Skeletal muscle tissue (tissue), 4 donors: ENCODE data around the gene TMEM190. TPM values are rescaled to one million over a fixed set of nuclear protein-coding genes. Genes with fewer than 3 reads are reported as not detected.

Experiments
- H3K27ac ChIP-seq: one replicate; pipeline ENCODE4 v1.7.0; 2013; ENCODE audit warnings: mild to moderate bottlenecking, low read depth, low read length, inconsistent platforms
- H3K27me3 ChIP-seq, 3 donors: one replicate each; pipeline ENCODE4 v1.7.0; 2013; ENCODE audit warnings: low read length in 3 of 3; ENCODE audit not compliant: control insufficient read depth in 3 of 3, insufficient read depth in 3 of 3
- H3K36me3 ChIP-seq, 3 donors: one replicate each; pipeline ENCODE4 v1.7.0; 2013; ENCODE audit warnings: low read length in 3 of 3; ENCODE audit not compliant: control insufficient read depth in 3 of 3, insufficient read depth in 3 of 3
- H3K4me1 ChIP-seq, 3 donors: one replicate each; pipeline ENCODE4 v1.7.0; 2013; ENCODE audit warnings: low read length in 3 of 3, mild to moderate bottlenecking in 3 of 3; ENCODE audit not compliant: control insufficient read depth in 3 of 3, insufficient read depth in 3 of 3
- H3K4me3 ChIP-seq, 3 donors: one replicate each; pipeline ENCODE4 v1.7.0; 2013; ENCODE audit warnings: low read length in 3 of 3
- H3K9ac ChIP-seq, 3 donors: one replicate each; pipeline ENCODE4 v1.7.0; 2013; ENCODE audit warnings: low read length in 3 of 3, mild to moderate bottlenecking in 3 of 3, moderate library complexity in 2 of 3, low read depth in 1 of 3
- H3K9me3 ChIP-seq, 3 donors: one replicate each; pipeline ENCODE4 v1.7.0; 2013; ENCODE audit warnings: low read length in 3 of 3; ENCODE audit not compliant: control insufficient read depth in 3 of 3
- total RNA-seq: library from RNA; depleted of rRNA; stranded (reverse); fragments of >200 nt; gene quantifications from one replicate; pipeline ENCODE4 v1.2.3, GENCODE V29; 2014
- donor health status: Osteomylitis.

Gene TMEM190
- total RNA-seq, 1 donor from 2014 or later = not detected

- Histone ChIP-seq H3K4me1 (peaks cover 20 to 30% (median 23%) of the 10 kb centered on the region in 3 donors), H3K4me3 (peak overlapping the region in 2 of 3 donors; percentile 19 to 57)
These were observed 34.8 kb upstream of the TMEM190 start for GRCh38 chr19:55341595-55342531.

GRCh38 chr19:55344444-55344843 is 32.2 kb upstream of the TMEM190 start:
- H3K27me3 ChIP-seq = no peaks in the 10 kb centered on the region
- H3K4me1 ChIP-seq = peaks cover 13 to 20% (median 15%) of the 10 kb centered on the region in 3 donors
- H3K4me3 ChIP-seq = no peak overlapping the region
- H3K27ac ChIP-seq = no peak overlapping the region
- peaks cover 6 to 14% (median 13%) of the 10 kb centered on the region in 3 donors for H3K36me3 ChIP-seq
- no peak overlapping the region for H3K9ac ChIP-seq
- H3K9me3 ChIP-seq = no peaks in the 10 kb centered on the region

More at GRCh38 chr19:55341595-55342531, 34.8 kb upstream of the TMEM190 start:
- H3K27me3 ChIP-seq = peaks cover 0 to 6% (median 4%) of the 10 kb centered on the region in 3 donors
- H3K36me3 ChIP-seq = peaks cover 6 to 14% (median 8%) of the 10 kb centered on the region in 3 donors
- H3K9me3 ChIP-seq = no peaks in the 10 kb centered on the region
- H3K27ac ChIP-seq = no peak overlapping the region
- H3K9ac ChIP-seq = peak overlapping the region in 1 of 3 donors; percentile 41

DNA sequence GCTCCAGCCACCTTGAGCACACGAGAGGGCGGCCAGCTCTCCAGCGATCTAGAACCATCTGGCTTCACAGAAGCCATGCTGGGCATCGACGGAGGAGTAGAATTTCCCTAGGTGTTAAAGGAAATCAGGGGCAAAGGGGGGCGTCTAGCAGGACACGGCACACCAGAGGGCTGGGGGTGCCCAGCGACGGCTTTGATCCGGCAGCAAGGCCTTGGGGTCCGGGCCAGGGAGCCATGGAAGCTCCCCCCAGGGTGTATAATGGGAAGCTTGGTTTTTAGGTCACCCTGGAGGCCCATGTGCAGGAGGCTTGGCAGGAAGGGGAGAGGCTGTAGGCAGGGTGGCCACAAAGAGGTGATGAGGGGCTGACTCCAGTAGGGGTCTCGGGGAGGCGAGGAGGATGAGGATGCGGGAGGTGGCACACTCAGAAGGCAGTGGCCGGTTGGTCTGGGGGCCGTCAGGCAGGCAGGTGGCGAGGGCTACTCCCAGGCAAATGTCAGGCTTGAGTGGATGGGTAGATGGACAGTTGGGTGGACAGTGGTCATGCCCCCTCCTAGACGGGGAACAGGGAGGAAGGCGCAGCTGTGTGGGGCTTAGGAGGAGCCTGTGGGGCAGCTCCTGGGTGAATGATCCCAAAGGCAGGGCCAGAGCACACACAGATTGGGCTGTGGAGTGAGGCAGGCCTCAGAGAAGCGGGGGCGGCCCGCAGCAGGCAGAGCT is 31.4 kb upstream of the TMEM190 start:
- H3K4me3 ChIP-seq = no peak overlapping the region
- H3K27me3 ChIP-seq = peaks cover 0 to 3% (median under 1%) of the 10 kb centered on the region in 3 donors
- H3K9ac ChIP-seq = no peak overlapping the region
- no peak overlapping the region for H3K27ac ChIP-seq
- peaks cover 6 to 14% (median 13%) of the 10 kb centered on the region in 3 donors for H3K36me3 ChIP-seq
- H3K9me3 ChIP-seq = no peaks in the 10 kb centered on the region
- peaks cover 11 to 17% (median 12%) of the 10 kb centered on the region in 3 donors for H3K4me1 ChIP-seq

GRCh38 chr19:55345818-55346724 is 30.6 kb upstream of the TMEM190 start:
- peaks cover 6 to 14% (median 13%) of the 10 kb centered on the region in 3 donors for H3K36me3 ChIP-seq
- peaks cover 5 to 11% (median 9%) of the 10 kb centered on the region in 3 donors for H3K27me3 ChIP-seq
- H3K9me3 ChIP-seq = no peaks in the 10 kb centered on the region
- no peak overlapping the region for H3K9ac ChIP-seq
- peaks cover 4 to 11% (median 5%) of the 10 kb centered on the region in 3 donors for H3K4me1 ChIP-seq
- no peak overlapping the region for H3K4me3 ChIP-seq
- H3K27ac ChIP-seq = no peak overlapping the region

GRCh38 chr19:55346725-55347441 is 29.7 kb upstream of the TMEM190 start:
- peaks cover 3 to 14% (median 13%) of the 10 kb centered on the region in 3 donors for H3K36me3 ChIP-seq
- no peak overlapping the region for H3K27ac ChIP-seq
- H3K9me3 ChIP-seq = no peaks in the 10 kb centered on the region
- peaks cover 0 to 5% (median 0%) of the 10 kb centered on the region in 3 donors for H3K4me1 ChIP-seq
- H3K27me3 ChIP-seq = peaks cover 12 to 18% (median 17%) of the 10 kb centered on the region in 3 donors
- no peak overlapping the region for H3K4me3 ChIP-seq
- H3K9ac ChIP-seq = no peak overlapping the region

DNA sequence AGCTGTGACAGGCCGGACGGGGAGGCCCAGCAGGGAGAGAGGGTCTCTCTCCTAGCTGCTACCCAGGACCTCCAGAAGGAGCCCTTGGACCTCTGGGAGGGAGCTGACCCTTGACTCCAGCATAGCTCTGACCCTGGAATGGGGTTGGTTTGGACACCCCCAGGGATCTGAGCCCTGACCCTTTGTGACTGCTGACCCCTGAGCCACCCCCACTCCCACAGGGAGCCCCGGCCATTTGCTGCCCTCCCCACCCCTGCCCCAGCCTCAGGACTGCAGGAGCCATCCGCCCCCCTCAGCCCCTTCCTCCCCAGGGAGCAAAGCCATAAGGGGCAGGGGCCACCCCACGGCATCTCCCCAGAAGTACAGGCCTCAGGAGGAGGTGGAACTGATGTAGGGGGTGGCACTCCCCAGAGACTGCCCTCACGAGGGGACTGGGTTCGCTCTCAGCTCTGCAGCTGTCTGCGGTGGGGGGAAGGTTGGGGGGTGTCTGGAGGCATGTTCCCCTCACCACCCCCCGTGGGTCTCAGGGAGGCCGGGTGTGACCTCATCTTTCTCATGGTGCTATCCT is 29.1 kb upstream of the TMEM190 start:
- H3K9ac ChIP-seq = no peak overlapping the region
- H3K9me3 ChIP-seq = no peaks in the 10 kb centered on the region
- H3K27ac ChIP-seq = no peak overlapping the region
- peaks cover 19 to 24% (median 23%) of the 10 kb centered on the region in 3 donors for H3K27me3 ChIP-seq
- peaks cover 0 to 4% (median 0%) of the 10 kb centered on the region in 3 donors for H3K4me1 ChIP-seq
- peaks cover 3 to 13% (median 12%) of the 10 kb centered on the region in 3 donors for H3K36me3 ChIP-seq
- no peak overlapping the region for H3K4me3 ChIP-seq

DNA sequence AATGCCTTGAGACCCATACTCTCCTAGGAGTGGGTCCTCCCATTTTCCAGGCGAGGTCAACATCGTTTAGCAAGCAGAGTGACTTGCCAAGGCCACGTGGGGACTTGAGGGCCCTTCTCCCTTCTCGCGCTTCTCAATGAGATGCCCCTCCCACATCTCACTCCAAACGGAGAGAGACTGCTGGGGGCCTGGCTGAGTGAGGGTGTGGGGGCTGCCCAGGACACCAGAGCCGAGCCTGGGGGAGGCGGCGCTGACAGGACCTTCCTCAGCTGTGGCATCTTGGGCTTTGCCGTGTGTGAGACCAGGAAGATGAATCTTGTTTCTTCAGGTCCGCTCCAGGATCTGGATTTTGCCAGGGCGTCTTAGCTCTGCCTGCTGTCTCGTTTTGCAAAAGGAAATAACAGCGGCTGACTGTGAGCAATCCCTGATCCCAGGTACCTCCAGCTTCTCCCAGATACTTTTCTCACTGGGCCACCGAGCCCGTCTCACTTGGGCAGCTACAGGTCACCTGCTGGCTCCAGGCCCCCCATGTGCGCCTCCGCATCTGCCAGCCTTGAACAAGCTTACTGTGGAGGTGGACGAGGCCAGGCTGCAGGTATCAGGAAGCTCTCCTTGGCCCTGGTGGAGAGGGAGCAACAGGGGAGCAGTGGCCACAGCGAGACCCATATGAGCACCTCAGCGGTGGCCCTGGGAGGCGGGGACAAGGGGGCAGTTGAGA is 28.1 kb upstream of the TMEM190 start:
- Histone ChIP-seq H3K4me1 (peaks cover 4 to 9% (median 7%) of the 10 kb centered on the region in 3 donors), H3K27ac (no peak overlapping the region), H3K27me3 (peaks cover 28 to 34% (median 33%) of the 10 kb centered on the region in 3 donors), H3K36me3 (peaks cover 0 to 5% (median 4%) of the 10 kb centered on the region in 3 donors), H3K9ac (no peak overlapping the region), H3K4me3 (no peak overlapping the region), H3K9me3 (no peaks in the 10 kb centered on the region)

DNA sequence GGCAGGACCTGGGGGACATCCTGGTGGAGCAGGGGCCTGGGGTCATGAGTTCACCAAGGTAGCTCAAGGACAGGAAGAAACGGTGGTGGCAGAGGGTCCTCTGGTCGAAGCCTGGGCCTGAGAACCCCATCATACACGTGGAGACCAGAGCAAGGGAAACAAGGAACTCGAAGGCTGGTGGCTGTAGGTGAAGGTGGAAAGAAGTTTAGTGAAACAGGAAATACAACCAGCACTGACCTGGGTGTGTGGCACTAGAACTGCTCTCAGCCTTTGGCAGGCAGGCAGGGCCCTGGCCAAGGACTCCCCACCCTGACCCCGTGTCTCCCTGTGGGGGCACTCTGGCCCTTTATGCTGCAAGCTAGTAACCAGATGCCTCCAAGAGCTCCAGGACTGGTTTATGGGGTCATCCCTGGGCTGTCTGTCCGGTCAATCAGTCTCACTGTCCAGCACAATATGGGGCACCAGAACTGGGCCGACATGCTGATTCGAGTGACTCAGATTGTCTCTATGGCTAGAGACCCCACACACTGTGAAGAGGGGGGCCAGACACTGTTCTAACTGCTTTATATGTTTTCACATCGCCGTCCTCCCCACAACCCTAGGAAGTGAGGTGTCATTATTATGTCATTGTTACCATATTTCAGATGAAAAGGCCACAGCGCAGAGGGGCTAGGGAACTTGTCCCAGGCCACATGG is 25.9 kb upstream of the TMEM190 start:
- Histone ChIP-seq H3K36me3 (peaks cover 0 to 5% (median 0%) of the 10 kb centered on the region in 3 donors), H3K27me3 (peaks cover 39 to 45% (median 45%) of the 10 kb centered on the region in 3 donors), H3K4me3 (no peak overlapping the region), H3K9ac (no peak overlapping the region), H3K4me1 (peaks cover 8 to 12% (median 10%) of the 10 kb centered on the region in 3 donors), H3K27ac (no peak overlapping the region), H3K9me3 (no peaks in the 10 kb centered on the region)
